Ovary (tissue), 9 donors: ENCODE data around the gene KRTAP5-1. TPM values are rescaled to one million over a fixed set of nuclear protein-coding genes. Genes with fewer than 3 reads are reported as not detected.

Experiments used
- DNase-seq, 5 donors: peaks; one replicate each; pipeline ENCODE4 v3.0.0-alpha.2; 2019 to 2020
- H3K27ac ChIP-seq, 2 donors: fragments of 200-600 bp; one replicate each; pipeline versions ENCODE4 v1.5.1 to v1.8.0; 2019 to 2022
- H3K27me3 ChIP-seq: fragments of 200-600 bp; one replicate; pipeline ENCODE4 v1.8.0; 2022
- H3K36me3 ChIP-seq: fragments of 200-600 bp; sonication (generic); one replicate; pipeline ENCODE4 v1.5.1; 2019
- H3K4me1 ChIP-seq: one replicate; pipeline ENCODE4 v1.8.1; 2013; ENCODE audit warnings: mild to moderate bottlenecking, moderate library complexity; ENCODE audit not compliant: insufficient read depth
- H3K4me3 ChIP-seq: fragments of 200-600 bp; sonication (generic); one replicate; pipeline ENCODE4 v1.5.1; 2017
- H3K9me3 ChIP-seq, 2 donors: fragments of 200-600 bp in 1 of 2; sonication (generic) in 1 of 2; one replicate each; pipeline versions ENCODE4 v1.5.1 to v1.8.1; 2013 to 2019; ENCODE audit warnings: mild to moderate bottlenecking in 1 of 2, moderate library complexity in 1 of 2
- CTCF ChIP-seq, 3 donors: fragments of 450-650 bp in 2 of 3; fragments of 200-600 bp in 1 of 3; IDR thresholded peaks; one replicate each; pipeline versions ENCODE4 v1.5.1 to v1.8.0; 2016 to 2022; ENCODE audit warnings: antibody characterized with exemption in 3 of 3, mild to moderate bottlenecking in 1 of 3
- EP300 ChIP-seq: sonication (generic); formaldehyde crosslinking; IDR thresholded peaks from one replicate; pipeline ENCODE4 v1.6.1; 2017; ENCODE audit warnings: antibody characterized with exemption
- POLR2A ChIP-seq: fragments of 450-650 bp; IDR thresholded peaks from one replicate; pipeline ENCODE4 v1.6.1; 2017; ENCODE audit warnings: antibody characterized with exemption, mild to moderate bottlenecking, moderate library complexity
- WGBS, 3 donors: extraction: QIAGEN DNeasy Blood & Tissue Kit in 1 of 3; methylation state at CpG; one replicate each; pipeline versions ENCODE4 v1.1.5 to v1.1.7; 2013 to 2017; 5-methylcytosine and 5-hydroxymethylcytosine counted together
- intact Hi-C, 4 donors: fragments of 100-400 bp; cut with DNase I; formaldehyde crosslinking; loops; one replicate each; pipeline versions ENCODE4 v1.11.0 to v1.15.1; 2022 to 2023
- polyA plus RNA-seq, 2 donors: library from polyadenylated mRNA; stranded (reverse); fragments of 200-250 nt in 1 of 2; fragments of 350-450 nt in 1 of 2; fragmentation: Illumina TruSeq in 1 of 2; extraction: RNeasy Lipid Tissue Mini Kit (QIAGEN cat#74804) in 1 of 2; gene quantifications; one replicate each; pipeline ENCODE4 v1.2.3, GENCODE V29; 2013 to 2014
- total RNA-seq, 7 donors: library from RNA; depleted of rRNA in 2 of 7; stranded (reverse); fragments of >200 nt in 2 of 7; fragmentation: NEBNext Ultra II Directional in 3 of 7; extraction: Animal tissue kit (Norgen Biotek cat#: 25700) in 3 of 7; gene quantifications; one replicate each; pipeline versions ENCODE4 v1.1.0 to v1.2.4, GENCODE V29; 2016 to 2023
- donor health status: DM: no; HTN: no; CAD: no; lungs with moderate emphysema.
- donor health status: DM: no; HTN: no; CAD: no.
- donor health status: Bipolar disorder and iron deficiency.
- donor health status: DM: yes; HTN: yes; CAD: no.
- donor health status: DM: no; HTN: no; CAD: no.
- donor health status: DM: yes; HTN: yes; CAD: no.

KRTAP5-1 gene
- total and polyA plus RNA-seq, 9 donors: not detected

GRCh38 chr11:1545432-1545831 lies 39.7 kb downstream of the KRTAP5-1 start:
- Histone ChIP-seq H3K27ac (no peak overlapping the region), H3K27me3 (peaks cover 6% of the 10 kb centered on the region), H3K4me1 (peaks cover 2% of the 10 kb centered on the region), H3K36me3 (no peaks in the 10 kb centered on the region), H3K4me3 (no peak overlapping the region), H3K9me3 (no peaks in the 10 kb centered on the region)
- no peak for DNase-seq
- no peak for TF ChIP-seq EP300
- no peak for TF ChIP-seq CTCF (IDR thresholded peaks at IDR 0.05)
- no peak for TF ChIP-seq POLR2A
- 50 to 71% (median 63%) methylated on average over 5 of the region's 5 CpGs for WGBS, 3 donors
- intact Hi-C loops: no loop called here

GRCh38 chr11:1544536-1544935 lies 40.5 kb downstream of the KRTAP5-1 start:
- peaks cover 6% of the 10 kb centered on the region for H3K27me3 ChIP-seq
- no peak for DNase-seq

GRCh38 chr11:1543606-1544263 lies 41.3 kb downstream of the KRTAP5-1 start:
- peaks cover 2% of the 10 kb centered on the region for H3K4me1 ChIP-seq
- no peaks in the 10 kb centered on the region for H3K9me3 ChIP-seq
- 59 to 72% (median 70%) methylated on average over 11 to 13 of the region's 13 CpGs for WGBS, 3 donors
- H3K27ac ChIP-seq: no peak overlapping the region
- no peaks in the 10 kb centered on the region for H3K36me3 ChIP-seq
- intact Hi-C loops: no loop called here
- TF ChIP-seq EP300 (no peak), POLR2A (no peak), CTCF (IDR thresholded peaks at IDR 0.05) (no peak)
- no peak overlapping the region for H3K4me3 ChIP-seq
- H3K27me3 ChIP-seq: peaks cover 6% of the 10 kb centered on the region
- DNase-seq: no peak

More at GRCh38 chr11:1544536-1544935, 40.5 kb downstream of the KRTAP5-1 start:
- TF ChIP-seq EP300 (no peak), POLR2A (no peak), CTCF (IDR thresholded peaks at IDR 0.05) (no peak)
- intact Hi-C loops: no loop called here
- Histone ChIP-seq H3K9me3 (no peaks in the 10 kb centered on the region), H3K27ac (no peak overlapping the region), H3K4me1 (peaks cover 2% of the 10 kb centered on the region), H3K4me3 (no peak overlapping the region), H3K36me3 (no peaks in the 10 kb centered on the region)
- WGBS, 3 donors: 71 to 79% (median 71%) methylated on average over 6 of the region's 6 CpGs

- no peaks in the 10 kb centered on the region for H3K36me3 ChIP-seq
- peaks cover 4% of the 10 kb centered on the region for H3K27me3 ChIP-seq
- no peak overlapping the region for H3K4me3 ChIP-seq
- WGBS, 3 donors: 53 to 63% (median 59%) methylated on average over 10 of the region's 10 CpGs
- H3K27ac ChIP-seq: no peak overlapping the region
- intact Hi-C loops: no loop called here
- no peak for TF ChIP-seq CTCF (IDR thresholded peaks at IDR 0.05)
- no peak for TF ChIP-seq POLR2A
- no peak for TF ChIP-seq EP300
- DNase-seq: no peak
- peaks cover 2% of the 10 kb centered on the region for H3K4me1 ChIP-seq
- no peaks in the 10 kb centered on the region for H3K9me3 ChIP-seq
Measured at GRCh38 chr11:1542267-1542666, 42.8 kb downstream of the KRTAP5-1 start.
